ENCODE data around the gene MIER2.

GRCh38 chr19:325173-325936 lies 19.2 kb downstream of the MIER2 start:
- TF ChIP-seq POLR2A (IDR thresholded peaks at IDR 0.05) (no peak), CTCF (IDR thresholded peaks at IDR 0.05) (no peak), POLR2AphosphoS5 (IDR thresholded peaks at IDR 0.05; ENCODE audit: insufficient read depth in 1 of 2, low read depth in 1 of 2) (no peak)

Measured in vagina (tissue), 2 donors.